ENCODE results near the gene TRIM7. TPM values are rescaled to one million over a fixed set of nuclear protein-coding genes. Genes with fewer than 3 reads are reported as not detected.

TRIM7 gene
- total and polyA plus RNA-seq, 2 experiments from 2014 or later: 0.11 to 0.39 TPM

- Histone ChIP-seq H3K4me3 (no peak overlapping the region), H3K4me1 (ENCODE audit: low read depth) (no peaks in the 10 kb centered on the region), H3K9me3 (ENCODE audit: low read depth) (no peaks in the 10 kb centered on the region), H3K36me3 (no peaks in the 10 kb centered on the region), H3K27me3 (peaks cover 63% of the 10 kb centered on the region), H3K27ac (no peak overlapping the region)
- no peak for TF ChIP-seq CTCF (IDR thresholded peaks at IDR 0.05; ENCODE audit: low read depth, low read length)
- DNase-seq (ENCODE audit: low read depth in 1 of 2, low spot score in 1 of 2): no peak
Observed at GRCh38 chr5:181199881-181200638, 4.9 kb downstream of the TRIM7 start.

- Histone ChIP-seq H3K27me3 (peaks cover 52% of the 10 kb centered on the region), H3K27ac (no peak overlapping the region), H3K4me3 (no peak overlapping the region), H3K9me3 (ENCODE audit: low read depth) (no peaks in the 10 kb centered on the region), H3K36me3 (no peaks in the 10 kb centered on the region), H3K4me1 (ENCODE audit: low read depth) (peaks cover 6% of the 10 kb centered on the region)
- DNase-seq (ENCODE audit: low read depth in 1 of 2, low spot score in 1 of 2): no peak
- no peak for TF ChIP-seq CTCF (IDR thresholded peaks at IDR 0.05; ENCODE audit: low read depth, low read length)
Observed at GRCh38 chr5:181198905-181199519, 6.0 kb downstream of the TRIM7 start.

GRCh38 chr5:181198106-181198685, 6.8 kb downstream of the TRIM7 start:
- H3K9me3 ChIP-seq (ENCODE audit: low read depth): no peaks in the 10 kb centered on the region
- H3K36me3 ChIP-seq: no peaks in the 10 kb centered on the region
- peaks cover 6% of the 10 kb centered on the region for H3K4me1 ChIP-seq (ENCODE audit: low read depth)
- no peak for DNase-seq (ENCODE audit: low read depth in 1 of 2, low spot score in 1 of 2)
- no peak overlapping the region for H3K4me3 ChIP-seq
- no peak overlapping the region for H3K27ac ChIP-seq
- no peak for TF ChIP-seq CTCF (IDR thresholded peaks at IDR 0.05; ENCODE audit: low read depth, low read length)
- H3K27me3 ChIP-seq: peaks cover 44% of the 10 kb centered on the region

GRCh38 chr5:181197326-181197951, 7.6 kb downstream of the TRIM7 start:
- DNase-seq (ENCODE audit: low read depth in 1 of 2, low spot score in 1 of 2): no peak
- Histone ChIP-seq H3K4me3 (no peak overlapping the region), H3K27ac (no peak overlapping the region), H3K27me3 (peaks cover 36% of the 10 kb centered on the region), H3K36me3 (no peaks in the 10 kb centered on the region), H3K4me1 (ENCODE audit: low read depth) (peaks cover 6% of the 10 kb centered on the region), H3K9me3 (ENCODE audit: low read depth) (no peaks in the 10 kb centered on the region)
- no peak for TF ChIP-seq CTCF (IDR thresholded peaks at IDR 0.05; ENCODE audit: low read depth, low read length)

- TF ChIP-seq CTCF (IDR thresholded peaks at IDR 0.05; ENCODE audit: low read depth, low read length): no peak
- Histone ChIP-seq H3K27ac (no peak overlapping the region), H3K27me3 (peaks cover 23% of the 10 kb centered on the region), H3K4me3 (no peak overlapping the region), H3K36me3 (no peaks in the 10 kb centered on the region), H3K9me3 (ENCODE audit: low read depth) (no peaks in the 10 kb centered on the region), H3K4me1 (ENCODE audit: low read depth) (peaks cover 6% of the 10 kb centered on the region)
- DNase-seq (ENCODE audit: low read depth in 1 of 2, low spot score in 1 of 2): no peak
Observed at GRCh38 chr5:181195249-181195761, 9.7 kb downstream of the TRIM7 start.
